Measurements from ENCODE around the gene SLC38A2.

SLC38A2 gene

GRCh38 chr12:46361667-46362034, 10.9 kb downstream of the SLC38A2 start:
- Histone ChIP-seq H3K36me3 (ENCODE audit: control insufficient read depth, insufficient read depth, low read length) (peaks cover 37% of the 10 kb centered on the region; the same call in 1 of the 2 replicates), H3K4me1 (ENCODE audit: control insufficient read depth, insufficient read depth, low read length) (no peaks in the 10 kb centered on the region), H3K9me3 (ENCODE audit: control insufficient read depth, insufficient read depth, low read length) (no peaks in the 10 kb centered on the region), H3K27ac (ENCODE audit: low read length) (no peak overlapping the region), H3K27me3 (ENCODE audit: control insufficient read depth, insufficient read depth, low read length) (no peaks in the 10 kb centered on the region), H3K4me3 (ENCODE audit: low read length) (no peak overlapping the region)
- WGBS (ENCODE audit: insufficient coverage, insufficient read length) = no CpG with 5 or more reads among the region's 2 CpGs
- no peak for DNase-seq (ENCODE audit: low read depth, low spot score)

- H3K27ac ChIP-seq (ENCODE audit: low read length) = no peak overlapping the region
Measured at GRCh38 chr12:46360908-46361666, 11.5 kb downstream of the SLC38A2 start.

GRCh38 chr12:46360370-46360769, 12.2 kb downstream of the SLC38A2 start:
- Histone ChIP-seq H3K36me3 (ENCODE audit: control insufficient read depth, insufficient read depth, low read length) (peaks cover 35% of the 10 kb centered on the region; the same call in 1 of the 2 replicates), H3K27ac (ENCODE audit: low read length) (no peak overlapping the region), H3K9me3 (ENCODE audit: control insufficient read depth, insufficient read depth, low read length) (no peaks in the 10 kb centered on the region), H3K4me1 (ENCODE audit: control insufficient read depth, insufficient read depth, low read length) (no peaks in the 10 kb centered on the region), H3K4me3 (ENCODE audit: low read length) (no peak overlapping the region), H3K27me3 (ENCODE audit: control insufficient read depth, insufficient read depth, low read length) (0 out of 2 replicates have a peak, but pooled peaks cover 1% of the 10 kb centered on the region)
- DNase-seq (ENCODE audit: low read depth, low spot score) = no peak
- WGBS (ENCODE audit: insufficient coverage, insufficient read length) = no CpG with 5 or more reads among the region's 1 CpG

More at GRCh38 chr12:46360908-46361666, 11.5 kb downstream of the SLC38A2 start:
- Histone ChIP-seq H3K4me1 (ENCODE audit: control insufficient read depth, insufficient read depth, low read length) (no peaks in the 10 kb centered on the region), H3K27me3 (ENCODE audit: control insufficient read depth, insufficient read depth, low read length) (0 out of 2 replicates have a peak, but pooled peaks cover under 1% of the 10 kb centered on the region), H3K36me3 (ENCODE audit: control insufficient read depth, insufficient read depth, low read length) (peaks cover 35% of the 10 kb centered on the region; the same call in 1 of the 2 replicates), H3K9me3 (ENCODE audit: control insufficient read depth, insufficient read depth, low read length) (no peaks in the 10 kb centered on the region), H3K4me3 (ENCODE audit: low read length) (no peak overlapping the region)
- DNase-seq (ENCODE audit: low read depth, low spot score) = no peak
- WGBS (ENCODE audit: insufficient coverage, insufficient read length) = no CpG with 5 or more reads among the region's 2 CpGs

GRCh38 chr12:46359667-46360280, 12.8 kb downstream of the SLC38A2 start:
- H3K4me1 ChIP-seq (ENCODE audit: control insufficient read depth, insufficient read depth, low read length) = no peaks in the 10 kb centered on the region
- 0 out of 2 replicates have a peak, but pooled peaks cover 1% of the 10 kb centered on the region for H3K27me3 ChIP-seq (ENCODE audit: control insufficient read depth, insufficient read depth, low read length)
- no peaks in the 10 kb centered on the region for H3K9me3 ChIP-seq (ENCODE audit: control insufficient read depth, insufficient read depth, low read length)
- DNase-seq (ENCODE audit: low read depth, low spot score) = no peak
- H3K36me3 ChIP-seq (ENCODE audit: control insufficient read depth, insufficient read depth, low read length) = peaks cover 29% of the 10 kb centered on the region; the same call in 1 of the 2 replicates
- no CpG with 5 or more reads among the region's 4 CpGs for WGBS (ENCODE audit: insufficient coverage, insufficient read length)
- no peak overlapping the region for H3K4me3 ChIP-seq (ENCODE audit: low read length)
- H3K27ac ChIP-seq (ENCODE audit: low read length) = no peak overlapping the region

GRCh38 chr12:46358791-46359666, 13.5 kb downstream of the SLC38A2 start:
- no peak overlapping the region for H3K4me3 ChIP-seq (ENCODE audit: low read length)
- DNase-seq (ENCODE audit: low read depth, low spot score) = no peak
- peaks cover 29% of the 10 kb centered on the region; the same call in 1 of the 2 replicates for H3K36me3 ChIP-seq (ENCODE audit: control insufficient read depth, insufficient read depth, low read length)
- no peak overlapping the region for H3K27ac ChIP-seq (ENCODE audit: low read length)
- no peaks in the 10 kb centered on the region for H3K4me1 ChIP-seq (ENCODE audit: control insufficient read depth, insufficient read depth, low read length)
- H3K27me3 ChIP-seq (ENCODE audit: control insufficient read depth, insufficient read depth, low read length) = 0 out of 2 replicates have a peak, but pooled peaks cover 1% of the 10 kb centered on the region
- H3K9me3 ChIP-seq (ENCODE audit: control insufficient read depth, insufficient read depth, low read length) = no peaks in the 10 kb centered on the region
- WGBS (ENCODE audit: insufficient coverage, insufficient read length) = no CpG with 5 or more reads among the region's 7 CpGs

GRCh38 chr12:46358325-46358700, 14.3 kb downstream of the SLC38A2 start:
- Histone ChIP-seq H3K4me1 (ENCODE audit: control insufficient read depth, insufficient read depth, low read length) (no peaks in the 10 kb centered on the region), H3K27me3 (ENCODE audit: control insufficient read depth, insufficient read depth, low read length) (0 out of 2 replicates have a peak, but pooled peaks cover 1% of the 10 kb centered on the region), H3K27ac (ENCODE audit: low read length) (no peak overlapping the region), H3K36me3 (ENCODE audit: control insufficient read depth, insufficient read depth, low read length) (peaks cover 24% of the 10 kb centered on the region; the same call in 1 of the 2 replicates), H3K9me3 (ENCODE audit: control insufficient read depth, insufficient read depth, low read length) (no peaks in the 10 kb centered on the region), H3K4me3 (ENCODE audit: low read length) (no peak overlapping the region)
- no peak for DNase-seq (ENCODE audit: low read depth, low spot score)

- no peaks in the 10 kb centered on the region for H3K4me1 ChIP-seq (ENCODE audit: control insufficient read depth, insufficient read depth, low read length)
- DNase-seq (ENCODE audit: low read depth, low spot score) = no peak
- WGBS (ENCODE audit: insufficient coverage, insufficient read length) = no CpG with 5 or more reads among the region's 6 CpGs
- no peak overlapping the region for H3K27ac ChIP-seq (ENCODE audit: low read length)
- peaks cover 18% of the 10 kb centered on the region; the same call in 1 of the 2 replicates for H3K36me3 ChIP-seq (ENCODE audit: control insufficient read depth, insufficient read depth, low read length)
- no peaks in the 10 kb centered on the region for H3K9me3 ChIP-seq (ENCODE audit: control insufficient read depth, insufficient read depth, low read length)
- no peak overlapping the region for H3K4me3 ChIP-seq (ENCODE audit: low read length)
- 0 out of 2 replicates have a peak, but pooled peaks cover 1% of the 10 kb centered on the region for H3K27me3 ChIP-seq (ENCODE audit: control insufficient read depth, insufficient read depth, low read length)
Measured at GRCh38 chr12:46357438-46358324, 14.9 kb downstream of the SLC38A2 start.

- no peak overlapping the region for H3K4me3 ChIP-seq (ENCODE audit: low read length)
- peaks cover 14% of the 10 kb centered on the region; the same call in 1 of the 2 replicates for H3K36me3 ChIP-seq (ENCODE audit: control insufficient read depth, insufficient read depth, low read length)
- no CpG with 5 or more reads among the region's 5 CpGs for WGBS (ENCODE audit: insufficient coverage, insufficient read length)
- no peak for DNase-seq (ENCODE audit: low read depth, low spot score)
- no peaks in the 10 kb centered on the region for H3K9me3 ChIP-seq (ENCODE audit: control insufficient read depth, insufficient read depth, low read length)
- no peak overlapping the region for H3K27ac ChIP-seq (ENCODE audit: low read length)
- 0 out of 2 replicates have a peak, but pooled peaks cover 1% of the 10 kb centered on the region for H3K27me3 ChIP-seq (ENCODE audit: control insufficient read depth, insufficient read depth, low read length)
- H3K4me1 ChIP-seq (ENCODE audit: control insufficient read depth, insufficient read depth, low read length) = no peaks in the 10 kb centered on the region
Measured at GRCh38 chr12:46356655-46357437, 15.7 kb downstream of the SLC38A2 start.

GRCh38 chr12:46354802-46355199, 17.8 kb downstream of the SLC38A2 start:
- Histone ChIP-seq H3K4me1 (ENCODE audit: control insufficient read depth, insufficient read depth, low read length) (no peaks in the 10 kb centered on the region), H3K36me3 (ENCODE audit: control insufficient read depth, insufficient read depth, low read length) (peaks cover 3% of the 10 kb centered on the region; the same call in 1 of the 2 replicates), H3K4me3 (ENCODE audit: low read length) (no peak overlapping the region), H3K27ac (ENCODE audit: low read length) (no peak overlapping the region), H3K27me3 (ENCODE audit: control insufficient read depth, insufficient read depth, low read length) (0 out of 2 replicates have a peak, but pooled peaks cover 1% of the 10 kb centered on the region), H3K9me3 (ENCODE audit: control insufficient read depth, insufficient read depth, low read length) (no peaks in the 10 kb centered on the region)
- DNase-seq (ENCODE audit: low read depth, low spot score) = no peak
- no CpG with 5 or more reads among the region's 1 CpG for WGBS (ENCODE audit: insufficient coverage, insufficient read length)

All from iPS DF 6.9 (cell line).